GM12891 (cell line): Measurements from ENCODE around the gene KIT.

Experiments used
- DNase-seq: peaks from one replicate; pipeline ENCODE4 v3.0.0; 2011; ENCODE audit warnings: low spot score; ENCODE audit not compliant: insufficient read length
- FAIRE-seq: peaks from 2 replicates; lab custom pipeline; 2011; peaks lifted over from hg19 to GRCh38; lab: Jason Lieb, UNC
- PAX5 ChIP-seq: IDR thresholded peaks from 2 replicates; pipeline ENCODE4 v1.6.1; 2011; ENCODE audit warnings: low read length, moderate library complexity, mild to moderate bottlenecking; ENCODE audit not compliant: insufficient read depth, severe bottlenecking
- POLR2A ChIP-seq: IDR thresholded peaks from 2 replicates; pipeline ENCODE4 v1.6.1; 2011; ENCODE audit warnings: low read depth, low read length, control low read depth
- POLR2AphosphoS5 ChIP-seq: IDR thresholded peaks from 2 replicates; pipeline ENCODE4 v1.6.1; 2011; ENCODE audit warnings: low read depth, low read length, control low read depth
- POU2F2 ChIP-seq: IDR thresholded peaks from 2 replicates; pipeline ENCODE4 v1.6.1; 2011; ENCODE audit warnings: low read depth, mild to moderate bottlenecking, control low read depth, low read length, moderate library complexity
- SPI1 ChIP-seq: IDR thresholded peaks from 2 replicates; pipeline ENCODE4 v1.6.1; 2011; ENCODE audit warnings: low read depth, low read length, control low read depth
- TAF1 ChIP-seq: IDR thresholded peaks from 2 replicates; pipeline ENCODE4 v1.6.1; 2011; ENCODE audit warnings: low read depth, low read length, control low read depth

KIT gene

GRCh38 chr4:54687887-54688841 is 30.4 kb downstream of the KIT start:
- DNase-seq (no peak), FAIRE-seq (no peak)
- no peak; the same call in 1 of the 2 replicates for TF ChIP-seq SPI1
- TF ChIP-seq POU2F2, result no peak
- TF ChIP-seq TAF1, result no peak
- TF ChIP-seq POLR2AphosphoS5, result no peak
- no peak for TF ChIP-seq POLR2A
- no peak for TF ChIP-seq PAX5

GRCh38 chr4:54695337-54695736 is 37.6 kb downstream of the KIT start:
- no peak for DNase-seq
- TF ChIP-seq PAX5 (no peak), POLR2AphosphoS5 (no peak), POU2F2 (no peak), POLR2A (no peak), TAF1 (no peak), SPI1 (no peak)
- no peak for FAIRE-seq

GRCh38 chr4:54695788-54696187 is 38.0 kb downstream of the KIT start:
- DNase-seq (no peak), FAIRE-seq (no peak)
- TF ChIP-seq PAX5 (no peak), SPI1 (no peak), POU2F2 (no peak), POLR2A (no peak), POLR2AphosphoS5 (no peak), TAF1 (no peak)

- FAIRE-seq (no peak), DNase-seq (no peak)
- TF ChIP-seq POLR2AphosphoS5 (no peak), POLR2A (no peak), TAF1 (no peak)
These were observed 38.9 kb downstream of the KIT start for GRCh38 chr4:54696649-54697048.

DNA sequence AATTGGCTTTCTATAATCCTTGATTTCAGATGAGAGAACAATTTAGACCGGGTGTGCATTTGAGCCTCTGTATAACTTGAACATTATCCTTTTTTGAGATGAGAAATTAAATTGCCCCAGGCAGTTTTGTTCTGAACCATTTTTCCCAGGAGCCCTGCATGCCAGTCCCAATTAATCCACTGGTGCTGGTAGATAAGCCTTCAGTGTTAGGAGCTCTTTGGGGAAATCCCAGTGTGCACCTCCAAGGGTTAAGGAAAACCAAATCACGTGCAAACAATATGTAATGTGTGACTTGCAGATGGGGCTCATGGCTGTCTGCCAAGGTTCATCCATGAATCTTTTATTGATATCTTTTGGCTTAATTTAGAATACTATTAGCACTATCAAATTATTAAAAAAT is 43.2 kb downstream of the KIT start:
- DNase-seq (no peak), FAIRE-seq (no peak)

GRCh38 chr4:54703182-54703581 is 45.4 kb downstream of the KIT start:
- FAIRE-seq (no peak), DNase-seq (no peak)
- TF ChIP-seq SPI1, result no peak
- no peak for TF ChIP-seq TAF1

More for the DNA sequence above, 43.2 kb downstream of the KIT start:
- TF ChIP-seq POLR2AphosphoS5 (no peak), SPI1 (no peak), POU2F2 (no peak), POLR2A (no peak)

DNA sequence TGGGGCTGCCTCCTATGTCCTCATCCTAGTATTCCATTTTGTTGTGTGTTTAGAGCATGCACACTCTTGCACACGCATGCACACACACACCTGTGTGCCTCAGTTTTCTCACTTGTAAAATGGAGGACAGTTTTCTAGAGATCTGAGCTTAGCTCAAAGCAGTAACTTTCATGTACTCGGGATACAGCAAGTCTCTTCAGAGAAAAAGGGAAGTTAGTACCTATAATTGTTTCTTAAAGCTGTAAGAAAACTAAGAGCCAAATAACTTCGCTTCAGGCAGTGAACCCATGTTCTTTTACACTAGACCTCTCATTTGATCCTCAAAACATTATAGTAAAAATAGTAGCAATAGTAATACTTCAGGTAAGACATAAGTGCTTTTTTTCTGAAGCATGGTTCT is 49.6 kb downstream of the KIT start:
- FAIRE-seq (no peak), DNase-seq (no peak)
- no peak for TF ChIP-seq POU2F2
- TF ChIP-seq PAX5, result no peak
- TF ChIP-seq TAF1, result no peak

GRCh38 chr4:54708339-54709279 is 50.9 kb downstream of the KIT start:
- DNase-seq, result no peak
- no peak for FAIRE-seq
- TF ChIP-seq POLR2AphosphoS5, result no peak
- no peak for TF ChIP-seq POLR2A
- no peak for TF ChIP-seq PAX5
- TF ChIP-seq SPI1, result no peak
- TF ChIP-seq POU2F2, result no peak
- TF ChIP-seq TAF1, result no peak

- TF ChIP-seq SPI1, result no peak
- no peak for TF ChIP-seq POLR2AphosphoS5
- TF ChIP-seq POU2F2, result no peak
- TF ChIP-seq TAF1, result no peak
- no peak for TF ChIP-seq PAX5
- TF ChIP-seq POLR2A, result no peak
- FAIRE-seq, result no peak
- DNase-seq, result no peak
These were observed 51.6 kb downstream of the KIT start for GRCh38 chr4:54709400-54709799.

- DNase-seq, result no peak
- TF ChIP-seq POLR2AphosphoS5, result no peak
- no peak for TF ChIP-seq POU2F2
- no peak for TF ChIP-seq SPI1
- TF ChIP-seq TAF1, result no peak
- no peak for TF ChIP-seq PAX5
- TF ChIP-seq POLR2A, result no peak
- no peak for FAIRE-seq
These were observed 54.4 kb downstream of the KIT start for GRCh38 chr4:54712206-54712605.
